Chondrocyte (in vitro differentiated cells): ENCODE data around the gene ATF6. TPM values are rescaled to one million over a fixed set of nuclear protein-coding genes. Genes with fewer than 3 reads are reported as not detected.

ENCODE experiments used
- DNase-seq: peaks from one replicate; pipeline ENCODE4 v3.0.0; 2021; ENCODE audit warnings: mixed read lengths, low spot score
- H3K27ac Mint-ChIP-seq: one replicate; pipeline ENCODE4 v1.8.0; 2021; ENCODE audit warnings: mild to moderate bottlenecking, moderate library complexity, mixed read lengths; ENCODE audit not compliant: unreplicated experiment
- H3K27me3 Mint-ChIP-seq: 2 replicates; pipeline ENCODE4 v1.8.0; 2021; ENCODE audit warnings: low read depth, mixed read lengths
- H3K36me3 Mint-ChIP-seq: 2 replicates; pipeline ENCODE4 v1.8.0; 2021; ENCODE audit warnings: low read depth, mixed read lengths
- H3K4me1 Mint-ChIP-seq: 2 replicates; pipeline ENCODE4 v1.8.0; 2021; ENCODE audit warnings: low read depth, mild to moderate bottlenecking, mixed read lengths
- H3K4me3 Mint-ChIP-seq: one replicate; pipeline ENCODE4 v1.8.0; 2021; ENCODE audit warnings: mild to moderate bottlenecking, moderate library complexity, mixed read lengths; ENCODE audit not compliant: unreplicated experiment
- H3K9me3 Mint-ChIP-seq: 2 replicates; pipeline ENCODE4 v1.8.0; 2021; ENCODE audit warnings: low read depth, mixed read lengths
- CTCF ChIP-seq: fragments of 200-600 bp; sonication (generic); IDR thresholded peaks from 2 replicates; pipeline ENCODE4 v1.5.0; 2021; ENCODE audit warnings: antibody characterized with exemption, mild to moderate bottlenecking, moderate library complexity
- total RNA-seq: library from RNA; stranded (reverse); gene quantifications from 3 replicates; pipeline ENCODE4 v1.2.1, GENCODE V29; 2021

The ATF6 gene
- total RNA-seq, 1 donor from 2014 or later, result 29.1 TPM

GRCh38 chr1:161885759-161886158 lies 119.6 kb downstream of the ATF6 start:
- no peak for TF ChIP-seq CTCF
- Mint-ChIP-seq H3K36me3 (peaks cover 5% of the 10 kb centered on the region), H3K4me3 (no peak overlapping the region), H3K27ac (peak overlapping the region; percentile 55), H3K27me3 (no peaks in the 10 kb centered on the region), H3K9me3 (no peaks in the 10 kb centered on the region), H3K4me1 (peaks cover 54% of the 10 kb centered on the region)
- no peak for DNase-seq

GRCh38 chr1:161886589-161886988 lies 120.5 kb downstream of the ATF6 start:
- Mint-ChIP-seq H3K36me3 (peaks cover 7% of the 10 kb centered on the region), H3K27ac (no peak overlapping the region), H3K4me3 (no peak overlapping the region), H3K27me3 (no peaks in the 10 kb centered on the region), H3K9me3 (no peaks in the 10 kb centered on the region), H3K4me1 (peaks cover 51% of the 10 kb centered on the region)
- no peak for TF ChIP-seq CTCF
- DNase-seq, result no peak

GRCh38 chr1:161887730-161888287 lies 121.7 kb downstream of the ATF6 start:
- H3K4me1 Mint-ChIP-seq, result peaks cover 41% of the 10 kb centered on the region
- H3K9me3 Mint-ChIP-seq, result no peaks in the 10 kb centered on the region
- TF ChIP-seq CTCF, result no peak
- H3K27me3 Mint-ChIP-seq, result no peaks in the 10 kb centered on the region
- no peak overlapping the region for H3K4me3 Mint-ChIP-seq
- H3K36me3 Mint-ChIP-seq, result peaks cover 7% of the 10 kb centered on the region
- peak overlapping the region; percentile 30 for H3K27ac Mint-ChIP-seq
- DNase-seq, result no peak

- DNase-seq, result no peak
- Mint-ChIP-seq H3K36me3 (peaks cover 7% of the 10 kb centered on the region), H3K9me3 (no peaks in the 10 kb centered on the region), H3K4me3 (no peak overlapping the region), H3K27me3 (no peaks in the 10 kb centered on the region), H3K4me1 (peaks cover 23% of the 10 kb centered on the region), H3K27ac (no peak overlapping the region)
- TF ChIP-seq CTCF, result no peak
Observed at GRCh38 chr1:161890574-161890973, 124.5 kb downstream of the ATF6 start.

GRCh38 chr1:161899091-161899490 lies 133.0 kb downstream of the ATF6 start:
- TF ChIP-seq CTCF, result no peak
- no peaks in the 10 kb centered on the region for H3K9me3 Mint-ChIP-seq
- H3K36me3 Mint-ChIP-seq, result no peaks in the 10 kb centered on the region
- no peak overlapping the region for H3K27ac Mint-ChIP-seq
- H3K4me1 Mint-ChIP-seq, result peaks cover 12% of the 10 kb centered on the region
- H3K27me3 Mint-ChIP-seq, result no peaks in the 10 kb centered on the region
- DNase-seq, result no peak
- H3K4me3 Mint-ChIP-seq, result no peak overlapping the region
